CD4-positive, alpha-beta T cell treated with Interleukin-15 for 1 hour (primary cell): ENCODE data around the gene SPATA9.
"Not testable (repeated sequence)": the region's sequence is repeated elsewhere in the genome, so short reads cannot be mapped to it uniquely, and the experiment has no call there.

Experiments used
- DNase-seq: peaks from one replicate; pipeline ENCODE4 v3.0.0-alpha.2; 2020

Gene SPATA9

GRCh38 chr5:95715799-95716461 is 33.1 kb upstream of the SPATA9 start:
- DNase-seq, result no peak

DNA sequence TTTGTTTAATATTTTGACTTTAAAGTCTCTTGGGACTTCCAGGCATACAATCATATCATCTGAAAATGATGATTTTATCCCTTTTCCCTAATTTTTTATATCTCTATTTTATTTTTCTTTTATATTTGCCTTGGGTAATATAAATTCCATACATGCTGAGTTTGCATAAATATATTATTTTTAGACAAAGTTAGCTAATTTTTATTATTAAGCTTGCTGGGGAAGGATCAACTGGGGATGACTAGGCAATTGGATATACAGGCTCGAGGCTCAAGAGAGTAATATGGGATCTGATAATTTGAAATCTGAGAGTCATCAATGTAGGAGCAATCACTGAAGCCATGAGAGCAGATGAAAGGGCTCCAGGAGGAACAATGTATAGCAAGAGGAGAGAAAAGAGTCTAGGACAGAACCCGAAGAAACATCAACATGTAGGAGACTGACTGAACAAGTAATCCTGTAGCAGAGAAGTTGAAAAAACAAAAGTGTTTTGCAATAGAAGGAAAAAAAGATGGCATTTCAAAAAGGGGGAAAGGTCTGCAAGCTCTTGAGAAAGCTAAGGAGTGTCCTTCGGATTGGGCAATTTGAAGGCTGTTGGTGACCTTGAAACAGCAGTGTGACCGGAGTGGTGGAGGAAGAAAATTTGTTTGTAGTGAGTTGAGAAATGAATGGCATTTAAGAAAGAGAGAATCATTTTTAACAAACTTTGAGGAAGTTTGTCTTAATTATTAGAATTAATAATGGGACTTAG is 31.3 kb upstream of the SPATA9 start:
- DNase-seq, result no peak

- DNase-seq, result not testable (repeated sequence)
Observed at GRCh38 chr5:95713246-95713645, 30.5 kb upstream of the SPATA9 start.

- DNase-seq, result no peak
Observed at GRCh38 chr5:95712347-95712958, 29.7 kb upstream of the SPATA9 start.

GRCh38 chr5:95711501-95712346 is 28.9 kb upstream of the SPATA9 start:
- no peak for DNase-seq

- not testable (repeated sequence) for DNase-seq
Observed at GRCh38 chr5:95710651-95711500, 28.1 kb upstream of the SPATA9 start.

DNA sequence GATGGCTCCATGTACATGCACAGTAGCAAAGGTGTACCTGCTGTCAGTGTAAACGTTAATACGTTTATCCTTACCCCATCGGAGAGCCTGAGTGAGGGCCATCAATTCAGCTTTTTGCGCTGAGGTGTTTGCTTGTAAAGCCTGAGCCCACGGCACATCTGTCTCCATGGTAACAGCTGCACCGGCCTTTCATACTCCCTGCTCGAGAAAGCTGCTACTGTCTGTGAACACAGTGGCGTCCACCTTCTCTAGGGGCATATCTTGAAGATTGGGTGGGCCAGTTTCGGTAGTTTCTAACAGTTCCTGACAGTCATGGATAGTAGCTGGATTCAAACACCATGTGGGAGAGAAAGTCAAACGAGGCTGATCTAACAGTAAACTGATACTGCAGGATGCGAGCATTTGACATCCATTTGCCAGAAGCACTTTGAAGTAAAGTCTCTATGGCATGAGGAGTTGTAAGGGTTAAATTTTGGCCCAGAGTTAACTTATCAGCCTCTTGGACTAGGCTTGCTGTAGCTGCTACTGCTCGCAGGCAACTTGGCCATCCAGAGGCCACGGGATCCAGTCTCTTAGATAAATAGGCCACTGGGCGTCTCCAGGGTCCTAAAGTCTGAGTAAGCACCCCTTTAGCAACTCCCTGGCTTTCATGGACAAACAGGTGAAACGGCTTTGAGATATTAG is 27.3 kb upstream of the SPATA9 start:
- no peak for DNase-seq

- no peak for DNase-seq
Observed at GRCh38 chr5:95708876-95709275, 26.1 kb upstream of the SPATA9 start.

DNA sequence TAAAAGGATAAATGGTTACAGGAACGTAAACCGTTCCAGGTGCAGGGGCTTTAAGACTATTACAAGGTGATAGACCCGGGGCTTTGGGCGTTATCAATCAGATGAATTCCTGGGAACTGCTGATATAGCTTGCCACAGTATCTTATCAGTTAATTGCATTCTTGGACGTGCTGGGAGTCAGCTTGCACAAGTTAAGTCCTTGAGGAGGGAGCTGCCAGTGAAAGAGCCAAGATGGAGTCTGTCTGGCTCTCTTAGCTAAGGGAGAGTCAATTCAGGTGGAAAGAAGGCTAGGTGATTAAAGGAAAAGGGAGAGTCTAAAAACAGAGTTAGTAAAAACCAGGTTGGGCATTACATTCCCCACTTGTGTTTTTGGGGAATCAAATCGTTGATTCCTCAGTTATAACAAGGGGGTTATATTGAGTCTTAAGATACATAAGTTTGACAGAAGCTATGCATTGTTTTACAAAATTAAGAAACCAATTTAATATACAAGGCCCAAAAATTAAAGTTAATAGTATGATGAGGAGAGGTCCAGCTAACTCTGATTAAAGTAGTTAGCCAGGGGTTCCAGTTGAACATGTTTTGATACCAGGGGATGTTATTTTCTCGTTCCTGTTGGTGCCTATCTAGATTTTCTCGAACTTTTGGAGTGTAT is 24.9 kb upstream of the SPATA9 start:
- DNase-seq, result not testable (repeated sequence)

GRCh38 chr5:95707055-95707454 is 24.3 kb upstream of the SPATA9 start:
- no peak for DNase-seq

DNA sequence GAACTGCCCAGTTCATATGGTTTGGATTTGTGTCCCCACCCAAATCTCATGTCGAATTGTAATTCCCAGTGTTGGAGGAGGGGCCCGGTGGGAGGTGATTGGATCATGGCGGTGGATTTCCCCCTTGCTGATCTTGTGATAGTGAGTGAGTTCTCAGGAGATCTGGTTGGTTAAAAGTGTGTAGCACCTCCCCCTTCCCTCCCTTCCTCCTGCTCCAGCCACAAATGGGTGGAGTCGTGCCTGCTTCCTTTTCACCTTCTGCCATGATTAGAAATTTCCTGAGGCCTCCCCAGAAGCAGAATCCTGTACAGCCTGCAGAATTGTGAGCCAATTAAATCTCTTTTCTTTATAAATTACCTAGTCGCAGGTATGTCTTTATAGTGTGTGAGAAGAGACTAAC is 23.4 kb upstream of the SPATA9 start:
- DNase-seq, result not testable (repeated sequence)

GRCh38 chr5:95704150-95704549 is 21.4 kb upstream of the SPATA9 start:
- DNase-seq, result no peak

GRCh38 chr5:95701074-95701473 is 18.3 kb upstream of the SPATA9 start:
- DNase-seq, result no peak

DNA sequence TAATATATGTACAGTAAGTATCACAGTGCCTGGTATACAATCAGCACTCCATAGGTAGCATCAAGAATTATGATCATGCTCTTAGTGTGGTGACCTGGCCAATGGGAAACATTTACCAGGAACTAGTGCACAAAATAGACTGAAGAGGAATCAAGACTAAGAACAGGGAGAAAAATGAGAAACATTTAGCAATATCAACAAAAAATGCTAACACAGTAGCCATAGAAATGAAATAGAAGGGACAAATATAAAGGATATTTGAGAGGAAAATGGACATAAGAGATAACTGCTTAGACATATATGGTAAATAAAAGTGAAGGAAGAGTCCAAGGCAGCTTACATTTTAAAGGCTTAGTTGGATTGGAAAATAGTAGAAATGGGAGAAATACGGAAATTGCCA is 16.5 kb upstream of the SPATA9 start:
- DNase-seq, result no peak

DNA sequence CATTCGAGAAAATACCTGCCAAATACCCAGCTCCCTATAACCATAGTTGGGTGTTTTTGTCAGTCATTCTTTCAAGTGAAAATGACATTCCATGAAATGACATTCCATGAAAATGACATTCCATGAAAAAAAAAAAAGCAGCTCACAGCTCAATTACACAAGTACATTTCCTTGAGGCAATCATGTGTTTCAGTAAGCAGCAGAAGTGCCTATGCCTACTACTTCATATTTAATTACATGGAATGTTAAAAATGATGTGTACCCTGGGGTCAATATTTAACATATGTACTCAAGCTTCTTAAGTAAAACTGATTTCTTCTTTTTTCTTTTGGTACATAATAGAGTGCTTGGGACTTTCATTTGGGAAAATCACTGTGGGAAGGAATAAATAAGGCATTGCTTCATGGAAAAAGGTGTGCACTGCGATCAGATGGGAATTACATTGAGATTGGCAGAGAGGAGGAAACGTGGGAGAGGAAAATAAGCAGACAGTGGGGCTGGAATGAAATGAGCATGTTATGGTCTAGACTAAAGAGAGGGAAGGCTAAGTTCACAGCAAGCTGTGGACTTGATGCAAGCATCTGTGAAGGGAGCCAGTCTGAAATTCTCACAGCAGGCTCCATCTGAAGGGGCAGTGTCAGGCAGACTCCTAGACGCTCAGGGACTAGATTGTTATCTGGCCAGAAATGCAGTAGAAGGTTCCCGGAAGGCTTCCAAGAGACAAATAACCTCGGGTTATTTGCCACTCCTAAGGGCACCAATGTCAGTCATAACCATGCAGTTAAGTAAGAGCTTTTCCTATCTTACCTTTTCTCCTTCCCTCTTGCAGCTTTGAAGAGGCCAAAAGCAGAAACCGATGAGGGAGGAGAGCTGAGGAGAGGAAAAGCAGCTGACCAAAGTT is 15.2 kb upstream of the SPATA9 start:
- DNase-seq, result no peak

DNA sequence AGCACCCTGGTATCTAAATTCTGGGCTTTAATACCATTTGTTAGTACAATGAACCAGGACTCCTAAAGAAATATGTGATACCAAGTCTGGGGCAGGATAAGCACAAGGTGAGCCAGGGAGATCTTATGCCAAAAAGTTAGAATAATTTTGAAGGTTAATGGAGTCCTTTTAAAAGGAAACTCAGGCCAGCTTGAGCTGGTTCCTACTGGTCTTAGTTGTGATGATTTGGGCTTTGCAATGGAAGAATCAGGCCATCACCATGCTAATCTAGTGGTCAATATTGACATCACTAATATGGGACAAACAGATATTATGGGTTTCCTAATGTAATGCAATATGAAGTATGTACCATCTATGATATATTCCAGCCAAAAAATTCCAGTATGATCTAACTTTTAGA is 7.5 kb upstream of the SPATA9 start:
- DNase-seq, result no peak

DNA sequence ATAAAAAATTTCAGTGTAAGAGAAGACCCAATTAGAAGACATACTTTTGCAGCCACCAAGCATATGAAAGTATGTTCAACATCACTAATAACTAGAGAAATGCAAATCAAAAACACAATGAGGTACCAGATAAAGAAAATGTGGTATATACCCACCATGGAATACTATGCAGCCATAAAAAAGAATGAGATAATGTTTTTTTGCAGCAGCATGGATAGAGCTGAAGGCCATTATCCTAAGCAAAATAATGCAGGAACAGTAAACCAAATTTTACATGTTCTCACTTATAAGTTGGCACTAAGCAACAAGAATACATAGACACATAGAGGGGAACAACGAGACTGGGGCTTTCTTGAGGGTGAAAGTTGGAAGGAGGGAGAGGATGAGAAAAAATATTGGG is 6.9 kb upstream of the SPATA9 start:
- no peak for DNase-seq

DNA sequence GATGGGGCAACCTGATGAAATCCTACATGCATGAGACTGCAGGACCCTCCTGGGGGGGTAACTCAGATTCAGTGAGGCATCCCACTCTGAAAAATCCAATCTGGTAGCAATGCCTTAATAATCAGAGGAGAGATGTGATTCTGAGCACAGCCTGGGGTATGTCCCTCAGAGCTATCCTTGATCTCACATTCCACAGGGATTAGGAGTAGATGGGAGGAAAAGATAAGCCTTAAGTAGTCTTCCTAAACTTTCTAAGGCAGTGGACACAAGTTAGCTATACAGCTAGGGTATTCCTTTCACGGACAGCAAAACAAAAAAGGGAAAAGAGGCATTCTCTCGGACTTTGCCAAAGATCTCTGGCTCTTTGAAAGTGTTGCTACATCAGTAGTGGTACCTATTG is 3.9 kb upstream of the SPATA9 start:
- DNase-seq, result no peak

DNA sequence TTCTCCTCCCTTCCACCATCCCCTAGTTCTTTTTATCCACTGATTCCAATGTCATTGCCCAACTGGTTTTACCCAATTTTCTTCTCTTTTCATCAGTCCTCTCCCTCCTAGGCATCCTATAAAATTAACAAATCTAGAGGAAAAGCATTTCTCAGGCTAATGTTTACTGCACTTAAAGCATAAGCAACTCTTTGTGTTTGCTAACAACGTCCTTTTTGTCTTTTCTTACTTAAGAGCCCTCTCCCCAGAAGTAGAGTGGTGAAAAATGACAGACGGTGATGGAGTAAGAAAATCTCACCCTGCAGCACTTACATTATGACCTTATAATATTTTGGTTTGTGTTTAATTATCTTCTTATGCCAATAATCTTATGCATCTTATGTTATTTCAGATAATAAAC is 1.6 kb upstream of the SPATA9 start:
- no peak for DNase-seq

DNA sequence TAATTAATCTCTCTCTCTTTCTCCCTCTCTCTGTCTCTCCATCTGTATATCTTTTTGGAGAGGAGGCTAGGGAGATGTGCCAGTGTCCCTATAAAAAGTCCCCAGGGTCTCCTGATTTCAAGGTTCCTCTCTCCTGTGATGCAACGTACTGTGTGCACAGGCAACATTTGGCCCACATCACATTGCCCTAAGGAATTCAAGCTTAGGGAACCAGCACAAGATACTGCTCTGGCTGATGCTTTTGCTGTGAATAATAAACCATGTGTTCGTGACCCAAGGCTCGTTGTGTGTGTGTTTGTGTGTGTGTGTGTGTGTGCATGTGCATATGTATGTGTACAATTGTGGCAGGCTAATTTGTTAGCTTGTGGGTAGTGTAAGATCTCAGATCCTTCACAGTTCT is 9.7 kb downstream of the SPATA9 start:
- DNase-seq, result no peak
